Daoy (cell line): ENCODE measurements around the gene TRPV2. TPM values are rescaled to one million over a fixed set of nuclear protein-coding genes. Genes with fewer than 3 reads are reported as not detected.
A peak's percentile ranks its signal among the peaks of the same experiment; 100 is the strongest.

Experiments used
- DNase-seq: peaks from one replicate; pipeline ENCODE4 v3.0.0-alpha.2; 2015; ENCODE audit warnings: low read depth
- total RNA-seq: library from RNA; depleted of rRNA; stranded (reverse); fragments of >200 nt; shearing (Covaris generic); gene quantifications from 2 replicates; pipeline ENCODE4 v1.2.3, GENCODE V29; 2014; rRNA removed

Gene TRPV2
- total RNA-seq, 1 experiment from 2014 or later: 0.06 TPM

- peak; percentile 87 for DNase-seq
These were observed 61.9 kb downstream of the TRPV2 start for GRCh38 chr17:16477255-16477654.

DNA sequence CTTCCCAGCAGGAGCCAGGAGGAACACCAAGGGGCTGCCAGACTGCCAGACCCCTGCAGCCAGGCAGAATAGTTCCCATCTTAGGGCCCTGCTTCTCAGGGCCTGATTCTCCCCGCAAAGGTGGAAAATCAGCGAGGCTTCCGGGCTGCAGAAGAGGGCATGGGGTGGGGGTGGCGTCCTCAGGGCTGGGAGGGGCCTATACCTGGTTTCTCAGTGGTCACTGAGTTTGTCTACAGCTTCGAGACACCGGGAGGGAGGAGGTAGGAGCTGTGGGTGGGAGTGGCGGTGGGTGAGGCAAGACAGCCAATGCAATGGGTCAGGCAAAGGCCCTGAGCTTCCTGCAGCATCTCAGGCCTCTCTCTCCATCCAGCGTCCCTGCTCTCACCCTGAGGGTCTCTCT is 62.3 kb downstream of the TRPV2 start:
- DNase-seq: no peak

- no peak for DNase-seq
These were observed 63.3 kb downstream of the TRPV2 start for GRCh38 chr17:16478649-16479048.

DNA sequence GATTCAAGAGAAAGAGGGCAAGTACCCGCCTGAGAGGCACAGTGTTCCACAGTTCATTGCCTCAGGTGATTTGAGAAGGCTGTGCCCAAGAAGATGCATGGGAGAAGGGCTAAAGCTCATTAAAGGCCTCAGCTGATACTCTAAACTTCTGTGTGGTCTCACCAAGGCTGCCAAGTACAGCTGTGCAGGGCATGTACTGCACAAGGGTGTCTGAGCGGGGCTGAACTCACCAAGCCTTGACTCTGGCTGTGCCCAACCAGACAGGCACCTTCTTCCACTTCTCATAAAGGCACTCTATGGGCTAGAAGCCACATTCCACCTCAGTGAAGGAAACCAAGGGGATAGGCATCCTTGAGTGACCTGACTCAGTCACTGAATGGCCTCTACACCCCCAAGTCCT is 63.9 kb downstream of the TRPV2 start:
- no peak for DNase-seq

DNA sequence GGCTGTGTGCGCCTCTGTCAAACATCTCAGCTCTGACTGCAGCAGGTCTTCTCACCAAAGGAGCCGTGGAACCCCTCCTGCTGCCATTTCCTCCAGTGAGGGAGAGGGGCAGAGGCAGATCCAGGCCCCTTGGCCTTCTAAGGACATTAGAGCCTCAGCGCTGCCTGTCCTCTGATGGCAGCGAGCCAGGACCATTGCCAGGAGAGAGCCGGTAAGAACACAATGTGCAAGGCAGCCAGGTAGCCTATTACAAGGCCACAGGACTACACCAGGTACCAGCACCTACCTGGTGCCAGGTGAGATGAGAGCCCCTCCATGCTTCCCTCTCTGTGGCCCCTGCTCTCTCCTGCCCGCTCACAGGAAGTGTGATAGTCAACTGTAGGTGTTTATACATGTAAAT is 65.6 kb downstream of the TRPV2 start:
- DNase-seq: no peak

DNA sequence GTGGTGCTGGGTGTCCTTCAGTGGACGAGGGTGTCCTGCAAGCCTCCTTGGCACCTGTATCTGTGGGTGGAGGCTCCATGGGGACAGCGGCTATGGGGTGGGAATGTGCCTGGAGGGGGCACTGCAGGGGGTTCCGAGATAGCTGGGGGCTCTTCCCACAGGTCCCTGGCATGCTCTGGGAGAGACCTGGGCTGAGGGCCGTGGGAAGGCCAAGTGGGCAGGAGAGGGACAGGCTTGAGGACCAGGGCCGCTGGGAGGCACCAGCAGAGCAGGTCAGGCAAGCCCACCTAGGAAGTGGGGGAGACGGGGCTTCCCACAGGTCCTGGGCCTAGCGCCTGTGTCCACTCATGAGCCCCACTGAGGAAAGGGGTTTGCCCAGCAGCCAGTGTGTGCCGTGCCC is 66.9 kb downstream of the TRPV2 start:
- DNase-seq: no peak

DNA sequence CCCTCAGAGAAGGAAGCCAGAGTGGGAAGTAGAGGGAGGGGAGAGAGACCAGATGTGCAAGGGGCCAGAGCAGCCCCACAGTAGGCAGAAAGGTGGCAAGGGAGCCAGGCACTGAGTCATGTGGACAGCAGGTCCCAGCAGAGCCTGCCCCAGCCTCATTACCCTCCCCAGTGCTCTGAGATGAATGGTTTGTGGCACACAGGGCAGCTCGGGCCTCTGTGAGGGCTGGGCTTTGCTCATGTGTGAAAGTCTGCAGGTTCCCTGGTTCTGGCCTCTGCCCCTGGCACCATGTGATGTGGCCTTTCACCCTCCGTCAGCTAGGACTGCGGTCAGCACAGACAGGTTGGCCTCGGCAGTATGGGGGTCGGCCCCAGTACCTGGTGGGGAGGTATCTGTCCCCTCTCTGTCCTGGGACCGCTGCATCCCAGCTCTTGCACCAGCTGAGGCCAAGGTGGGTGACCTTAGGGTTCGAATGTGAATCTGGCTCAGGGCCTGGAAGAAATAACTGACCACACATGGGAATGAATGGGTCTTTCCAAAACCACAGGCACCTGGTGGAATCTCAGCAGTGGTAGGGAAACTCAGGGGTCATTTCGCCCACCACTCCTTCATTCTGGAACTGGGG is 67.8 kb downstream of the TRPV2 start:
- no peak for DNase-seq

DNA sequence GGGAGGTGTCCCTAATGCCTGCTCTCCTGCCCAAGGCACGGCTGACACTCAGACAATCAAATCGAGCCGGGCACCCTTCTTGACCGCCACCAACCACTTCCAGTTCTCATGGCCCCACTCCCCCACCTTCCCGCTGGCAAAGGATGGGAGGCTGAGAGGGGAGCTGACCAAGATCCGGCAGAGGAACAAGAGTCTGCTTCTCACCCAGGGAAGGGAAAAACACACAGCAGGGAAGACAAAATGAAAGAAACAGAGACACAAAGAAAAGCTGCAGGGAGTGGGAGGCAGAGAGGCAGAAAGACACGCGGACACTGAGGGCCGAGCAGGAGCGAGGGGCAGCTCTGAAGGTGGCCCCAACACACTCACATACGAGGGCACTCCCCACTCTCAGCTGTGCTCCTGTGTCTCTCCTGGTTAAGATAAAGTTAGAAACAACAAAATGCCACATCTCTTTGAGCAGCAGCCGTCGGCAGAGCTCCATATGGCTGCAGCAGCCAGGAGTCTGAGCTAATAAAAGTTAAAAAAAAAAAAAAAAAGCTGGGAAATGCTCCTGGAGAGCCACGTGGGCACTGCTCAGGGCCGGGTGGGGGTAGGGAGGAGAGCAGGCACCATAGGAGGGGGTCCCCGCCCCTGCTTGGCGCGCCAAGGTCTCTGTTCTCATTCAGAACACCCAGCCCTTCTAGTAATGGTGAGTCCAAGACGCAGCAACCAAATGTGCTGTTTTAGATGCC is 69.2 kb downstream of the TRPV2 start:
- no peak for DNase-seq

Other genes starting within 250 kb of the TRPV2 start
- 31.9 and 47.1 TPM in 2 replicates for gene NCOR1, start 200.0 kb upstream of the TRPV2 start, total RNA-seq
- gene PIGL, start 198.4 kb upstream of the TRPV2 start, total RNA-seq: 15.6 and 19.9 TPM in 2 replicates
- gene CENPV, start 62.1 kb upstream of the TRPV2 start, total RNA-seq: 121 and 144 TPM in 2 replicates
- 1,877 and 2,346 TPM in 2 replicates for gene UBB, start 34.5 kb upstream of the TRPV2 start, total RNA-seq
- 0.97 and 2.6 TPM in 2 replicates for gene LRRC75A, start 76.6 kb downstream of the TRPV2 start, total RNA-seq
- gene ZNF287, start 153.6 kb downstream of the TRPV2 start, total RNA-seq: 6.6 and 8.3 TPM in 2 replicates
- 1.8 and 18.0 TPM in 2 replicates for gene ZNF624, start 238.3 kb downstream of the TRPV2 start, total RNA-seq